GM12878 (cell line): ENCODE results near the gene CFL2. TPM values are rescaled to one million over a fixed set of nuclear protein-coding genes. Genes with fewer than 3 reads are reported as not detected.
A peak's percentile ranks its signal among the peaks of the same experiment; 100 is the strongest.

ENCODE experiments used
- ATF7 ChIP-seq: fragments of 450-650 bp; IDR thresholded peaks from 2 replicates; pipeline ENCODE4 v1.6.1; 2016; ENCODE audit warnings: low read depth, mild to moderate bottlenecking
- BRCA1 ChIP-seq: IDR thresholded peaks from 2 replicates; pipeline ENCODE4 v1.6.1; 2011; ENCODE audit warnings: low read depth, low read length, improper control_type of control experiment
- CBX3 ChIP-seq: fragments of 200-600 bp; sonication (generic); IDR thresholded peaks from 2 replicates; pipeline ENCODE4 v1.6.1; 2016; ENCODE audit warnings: low read depth, borderline replicate concordance
- CHD1 ChIP-seq: IDR thresholded peaks from 2 replicates; pipeline ENCODE4 v1.6.1; 2012; ENCODE audit warnings: low read depth, low read length, improper control_type of control experiment
- CHD4 ChIP-seq: fragments of 200-600 bp; sonication (generic); IDR thresholded peaks from 2 replicates; pipeline ENCODE4 v1.6.1; 2016; ENCODE audit warnings: mild to moderate bottlenecking
- CREM ChIP-seq: IDR thresholded peaks from 2 replicates; pipeline ENCODE4 v1.6.1; 2014; ENCODE audit warnings: antibody characterized with exemption, low read depth
- EGR1 ChIP-seq, 2 experiments: IDR thresholded peaks; 1 replicate in 1 of 2; 2 replicates in 1 of 2; pipeline ENCODE4 v1.6.1; 2011 to 2012; ENCODE audit warnings: low read depth in 2 of 2, low read length in 2 of 2, borderline replicate concordance in 1 of 2, mild to moderate bottlenecking in 1 of 2, moderate library complexity in 1 of 2
- MYB ChIP-seq: fragments of 150-350 bp; IDR thresholded peaks from 2 replicates; pipeline ENCODE4 v1.6.1; 2014; ENCODE audit warnings: mild to moderate bottlenecking, low read depth, low read length, borderline replicate concordance
- MYC ChIP-seq: IDR thresholded peaks from 2 replicates; pipeline ENCODE4 v1.6.1; 2011; ENCODE audit warnings: mild to moderate bottlenecking, low read length, moderate library complexity, inconsistent platforms; ENCODE audit not compliant: insufficient read depth, insufficient replicate concordance, insufficient read length, severe bottlenecking
- NR2C1 ChIP-seq: fragments of 450-650 bp; IDR thresholded peaks from 2 replicates; pipeline ENCODE4 v1.6.1; 2017; ENCODE audit warnings: antibody characterized with exemption, mild to moderate bottlenecking, moderate library complexity
- RAD51 ChIP-seq: fragments of 450-650 bp; IDR thresholded peaks from 2 replicates; pipeline ENCODE4 v1.6.1; 2016; ENCODE audit warnings: moderate library complexity, mild to moderate bottlenecking, inconsistent platforms
- SPI1 ChIP-seq: IDR thresholded peaks from 2 replicates; pipeline ENCODE4 v1.6.1; 2011; ENCODE audit warnings: low read depth, mild to moderate bottlenecking, low read length, moderate library complexity, borderline replicate concordance; ENCODE audit not compliant: insufficient read depth
- SREBF1 ChIP-seq: IDR thresholded peaks from 2 replicates; pipeline ENCODE4 v1.6.1; 2012; ENCODE audit warnings: mild to moderate bottlenecking, low read length
- TCF7 ChIP-seq: IDR thresholded peaks from 2 replicates; pipeline ENCODE4 v1.6.1; 2014; ENCODE audit warnings: antibody characterized with exemption, borderline replicate concordance
- YY1 ChIP-seq: IDR thresholded peaks from 2 replicates; pipeline ENCODE4 v1.6.1; 2011; ENCODE audit warnings: low read depth, mild to moderate bottlenecking, low read length
- ZNF217 ChIP-seq: fragments of 450-650 bp; IDR thresholded peaks from 2 replicates; pipeline ENCODE4 v1.6.1; 2017; ENCODE audit warnings: antibody characterized with exemption, mild to moderate bottlenecking
- ZSCAN29 ChIP-seq: fragments of 450-650 bp; IDR thresholded peaks from 2 replicates; pipeline ENCODE4 v1.6.1; 2017; ENCODE audit warnings: mild to moderate bottlenecking, moderate library complexity
- polyA plus RNA-seq, 11 experiments: library from polyadenylated mRNA; depleted of rRNA in 4 of 11; unstranded in 6 of 11; stranded (reverse) in 5 of 11; fragments of >200 nt; fragmentation: Nextera tagmentation in 4 of 11; fragmentation: Illumina TruSeq in 1 of 11; extraction: Ambion mirVana in 4 of 11; extraction: Trizol in 1 of 11; gene quantifications; 1 replicate in 1 of 11; 2 replicates in 10 of 11; pipeline versions ENCODE4 v1.2.1 to v1.2.3, GENCODE V29; 2011 to 2016; ENCODE audit warnings: inconsistent platforms in 2 of 11, missing spikeins in 2 of 11, low read depth in 1 of 11
- total RNA-seq, 4 experiments: library from RNA; depleted of rRNA in 3 of 4; stranded (reverse); fragments of >200 nt in 3 of 4; fragmentation: Illumina TruSeq in 1 of 4; extraction: Trizol in 1 of 4; gene quantifications; 2 replicates each; pipeline versions ENCODE4 v1.2.1 to v1.2.3, GENCODE V29; 2013 to 2021
- TF ChIP-seq, protein P1 (sequence below): IDR thresholded peaks from 2 replicates; pipeline ENCODE4 v1.6.1; 2012; ENCODE audit warnings: low read depth, low read length, improper control_type of control experiment
- TF ChIP-seq, protein P2 (sequence below): IDR thresholded peaks from 2 replicates; pipeline ENCODE4 v1.6.1; 2012; ENCODE audit warnings: low read length, inconsistent platforms
- TF ChIP-seq, protein P3 (sequence below): fragments of 450-650 bp; IDR thresholded peaks from 2 replicates; pipeline ENCODE4 v1.6.1; 2018; ENCODE audit warnings: mild to moderate bottlenecking, low read depth, moderate library complexity; ENCODE audit not compliant: partially characterized antibody
- TF ChIP-seq, protein P4 (sequence below): fragments of 450-650 bp; IDR thresholded peaks from 2 replicates; pipeline ENCODE4 v1.6.1; 2018; ENCODE audit warnings: borderline replicate concordance, mild to moderate bottlenecking; ENCODE audit not compliant: partially characterized antibody

The CFL2 gene
- total and polyA plus RNA-seq, 10 of the 15 experiments (the other 5 are each of a cell fraction or from before 2014, with no cell fraction given): 4.7 to 13.4 (median 8.4) TPM

DNA sequence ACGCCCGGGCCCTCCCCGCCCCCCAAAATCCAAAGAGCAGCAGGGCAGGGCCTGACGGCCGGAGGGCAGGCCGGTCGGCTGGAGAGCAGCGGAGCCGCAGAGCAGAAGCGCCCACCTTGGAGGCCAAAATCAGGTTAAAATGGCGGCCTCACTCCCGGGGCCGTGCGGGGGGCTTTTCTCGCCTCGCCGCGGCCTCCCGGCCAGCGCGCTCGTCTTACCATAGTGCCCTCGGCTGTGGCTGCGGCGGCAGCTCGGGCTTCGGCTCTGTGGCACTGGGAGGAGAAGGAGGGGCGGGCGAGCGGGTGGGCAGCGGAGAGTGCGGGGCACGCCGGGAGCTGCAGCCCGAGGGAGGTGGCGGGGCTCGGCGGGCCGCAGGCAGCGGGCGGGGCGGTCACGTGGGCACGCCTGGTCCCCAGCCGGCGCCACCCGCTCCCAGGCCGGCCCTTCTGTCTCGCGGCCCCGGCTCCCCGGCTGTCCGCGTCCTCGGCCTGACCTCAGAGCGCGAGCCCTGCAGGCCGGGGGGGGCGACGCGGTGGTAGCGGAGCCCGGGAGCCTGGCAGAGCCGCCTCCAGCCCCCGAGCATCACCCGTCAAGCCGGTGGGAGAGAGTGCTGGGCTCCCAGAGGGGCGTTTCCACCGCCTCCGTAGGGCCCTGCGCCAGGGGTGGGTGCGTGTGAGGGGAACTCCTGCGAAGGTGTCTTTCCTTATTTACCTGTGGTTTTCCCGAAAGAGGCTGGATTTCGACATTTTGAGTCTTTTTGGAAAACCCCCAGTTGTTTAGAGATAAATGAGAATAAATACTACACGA, at the start of gene CFL2 (continued):
- peak; percentile 19; the same call in 1 of the 2 replicates for TF ChIP-seq NR2C1
- TF ChIP-seq SREBF1: no peak
- no peak for TF ChIP-seq SPI1
- TF ChIP-seq, protein P1, sequence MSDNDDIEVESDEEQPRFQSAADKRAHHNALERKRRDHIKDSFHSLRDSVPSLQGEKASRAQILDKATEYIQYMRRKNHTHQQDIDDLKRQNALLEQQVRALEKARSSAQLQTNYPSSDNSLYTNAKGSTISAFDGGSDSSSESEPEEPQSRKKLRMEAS: no peak
- TF ChIP-seq ZNF217: peak; percentile 61; the same call in 1 of the 2 replicates
- TF ChIP-seq, protein P2, sequence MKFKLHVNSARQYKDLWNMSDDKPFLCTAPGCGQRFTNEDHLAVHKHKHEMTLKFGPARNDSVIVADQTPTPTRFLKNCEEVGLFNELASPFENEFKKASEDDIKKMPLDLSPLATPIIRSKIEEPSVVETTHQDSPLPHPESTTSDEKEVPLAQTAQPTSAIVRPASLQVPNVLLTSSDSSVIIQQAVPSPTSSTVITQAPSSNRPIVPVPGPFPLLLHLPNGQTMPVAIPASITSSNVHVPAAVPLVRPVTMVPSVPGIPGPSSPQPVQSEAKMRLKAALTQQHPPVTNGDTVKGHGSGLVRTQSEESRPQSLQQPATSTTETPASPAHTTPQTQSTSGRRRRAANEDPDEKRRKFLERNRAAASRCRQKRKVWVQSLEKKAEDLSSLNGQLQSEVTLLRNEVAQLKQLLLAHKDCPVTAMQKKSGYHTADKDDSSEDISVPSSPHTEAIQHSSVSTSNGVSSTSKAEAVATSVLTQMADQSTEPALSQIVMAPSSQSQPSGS: no peak
- TF ChIP-seq RAD51: no peak
- TF ChIP-seq, protein P3, sequence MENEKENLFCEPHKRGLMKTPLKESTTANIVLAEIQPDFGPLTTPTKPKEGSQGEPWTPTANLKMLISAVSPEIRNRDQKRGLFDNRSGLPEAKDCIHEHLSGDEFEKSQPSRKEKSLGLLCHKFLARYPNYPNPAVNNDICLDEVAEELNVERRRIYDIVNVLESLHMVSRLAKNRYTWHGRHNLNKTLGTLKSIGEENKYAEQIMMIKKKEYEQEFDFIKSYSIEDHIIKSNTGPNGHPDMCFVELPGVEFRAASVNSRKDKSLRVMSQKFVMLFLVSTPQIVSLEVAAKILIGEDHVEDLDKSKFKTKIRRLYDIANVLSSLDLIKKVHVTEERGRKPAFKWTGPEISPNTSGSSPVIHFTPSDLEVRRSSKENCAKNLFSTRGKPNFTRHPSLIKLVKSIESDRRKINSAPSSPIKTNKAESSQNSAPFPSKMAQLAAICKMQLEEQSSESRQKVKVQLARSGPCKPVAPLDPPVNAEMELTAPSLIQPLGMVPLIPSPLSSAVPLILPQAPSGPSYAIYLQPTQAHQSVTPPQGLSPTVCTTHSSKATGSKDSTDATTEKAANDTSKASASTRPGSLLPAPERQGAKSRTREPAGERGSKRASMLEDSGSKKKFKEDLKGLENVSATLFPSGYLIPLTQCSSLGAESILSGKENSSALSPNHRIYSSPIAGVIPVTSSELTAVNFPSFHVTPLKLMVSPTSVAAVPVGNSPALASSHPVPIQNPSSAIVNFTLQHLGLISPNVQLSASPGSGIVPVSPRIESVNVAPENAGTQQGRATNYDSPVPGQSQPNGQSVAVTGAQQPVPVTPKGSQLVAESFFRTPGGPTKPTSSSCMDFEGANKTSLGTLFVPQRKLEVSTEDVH: no peak
- TF ChIP-seq CHD4: no peak
- TF ChIP-seq YY1: peak; percentile 91
- no peak for TF ChIP-seq TCF7
- TF ChIP-seq ATF7: no peak
- TF ChIP-seq MYC: no peak
- TF ChIP-seq CREM: no peak; the same call in 1 of the 2 replicates
- no peak for TF ChIP-seq CBX3
- TF ChIP-seq CHD1: no peak
- no peak for TF ChIP-seq ZSCAN29
- TF ChIP-seq BRCA1: no peak
- no peak for TF ChIP-seq MYB
- TF ChIP-seq, protein P4, sequence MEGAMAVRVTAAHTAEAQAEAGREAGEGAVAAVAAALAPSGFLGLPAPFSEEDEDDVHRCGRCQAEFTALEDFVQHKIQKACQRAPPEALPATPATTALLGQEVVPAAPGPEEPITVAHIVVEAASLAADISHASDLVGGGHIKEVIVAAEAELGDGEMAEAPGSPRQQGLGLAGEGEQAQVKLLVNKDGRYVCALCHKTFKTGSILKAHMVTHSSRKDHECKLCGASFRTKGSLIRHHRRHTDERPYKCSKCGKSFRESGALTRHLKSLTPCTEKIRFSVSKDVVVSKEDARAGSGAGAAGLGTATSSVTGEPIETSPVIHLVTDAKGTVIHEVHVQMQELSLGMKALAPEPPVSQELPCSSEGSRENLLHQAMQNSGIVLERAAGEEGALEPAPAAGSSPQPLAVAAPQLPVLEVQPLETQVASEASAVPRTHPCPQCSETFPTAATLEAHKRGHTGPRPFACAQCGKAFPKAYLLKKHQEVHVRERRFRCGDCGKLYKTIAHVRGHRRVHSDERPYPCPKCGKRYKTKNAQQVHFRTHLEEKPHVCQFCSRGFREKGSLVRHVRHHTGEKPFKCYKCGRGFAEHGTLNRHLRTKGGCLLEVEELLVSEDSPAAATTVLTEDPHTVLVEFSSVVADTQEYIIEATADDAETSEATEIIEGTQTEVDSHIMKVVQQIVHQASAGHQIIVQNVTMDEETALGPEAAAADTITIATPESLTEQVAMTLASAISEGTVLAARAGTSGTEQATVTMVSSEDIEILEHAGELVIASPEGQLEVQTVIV: no peak
- peak in 1 of 2 experiments; percentile 67; a peak in 2 of 3 replicates for TF ChIP-seq EGR1 (IDR thresholded peaks at IDR 0.05; ENCODE audit: borderline replicate concordance in 1 of 2, low read depth in 2 of 2, low read length in 2 of 2)
